WI38 (cell line): ENCODE data around the gene BCAS3.
"Not testable (repeated sequence)": the region's sequence is repeated elsewhere in the genome, so short reads cannot be mapped to it uniquely, and the experiment has no call there.

Experiments used
- H3K4me3 ChIP-seq: 2 replicates; pipeline ENCODE4 v1.5.1; 2011; ENCODE audit warnings: low read depth, mild to moderate bottlenecking, control low read depth, low read length
- TF ChIP-seq, protein P1 (sequence below): IDR thresholded peaks from 2 replicates; pipeline ENCODE4 v1.5.1; 2012; ENCODE audit warnings: low read depth, mild to moderate bottlenecking, control low read depth, low read length

Gene BCAS3

DNA sequence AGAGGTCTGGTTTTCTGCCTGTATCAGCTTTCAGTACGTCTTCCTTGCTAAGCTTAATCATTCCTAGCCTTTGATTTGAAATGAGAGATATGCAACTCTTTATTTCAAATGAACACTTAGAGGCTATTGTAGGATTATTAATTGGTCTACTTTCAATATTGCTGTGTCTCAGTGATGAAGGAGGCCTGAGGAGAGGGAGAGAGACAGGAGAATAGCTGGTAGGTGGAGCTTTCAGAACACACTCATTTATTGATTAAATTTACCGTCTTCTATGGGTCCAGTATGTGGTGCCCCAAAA lies 187.0 kb downstream of the BCAS3 start:
- no peak overlapping the region for H3K4me3 ChIP-seq
- TF ChIP-seq, protein P1, sequence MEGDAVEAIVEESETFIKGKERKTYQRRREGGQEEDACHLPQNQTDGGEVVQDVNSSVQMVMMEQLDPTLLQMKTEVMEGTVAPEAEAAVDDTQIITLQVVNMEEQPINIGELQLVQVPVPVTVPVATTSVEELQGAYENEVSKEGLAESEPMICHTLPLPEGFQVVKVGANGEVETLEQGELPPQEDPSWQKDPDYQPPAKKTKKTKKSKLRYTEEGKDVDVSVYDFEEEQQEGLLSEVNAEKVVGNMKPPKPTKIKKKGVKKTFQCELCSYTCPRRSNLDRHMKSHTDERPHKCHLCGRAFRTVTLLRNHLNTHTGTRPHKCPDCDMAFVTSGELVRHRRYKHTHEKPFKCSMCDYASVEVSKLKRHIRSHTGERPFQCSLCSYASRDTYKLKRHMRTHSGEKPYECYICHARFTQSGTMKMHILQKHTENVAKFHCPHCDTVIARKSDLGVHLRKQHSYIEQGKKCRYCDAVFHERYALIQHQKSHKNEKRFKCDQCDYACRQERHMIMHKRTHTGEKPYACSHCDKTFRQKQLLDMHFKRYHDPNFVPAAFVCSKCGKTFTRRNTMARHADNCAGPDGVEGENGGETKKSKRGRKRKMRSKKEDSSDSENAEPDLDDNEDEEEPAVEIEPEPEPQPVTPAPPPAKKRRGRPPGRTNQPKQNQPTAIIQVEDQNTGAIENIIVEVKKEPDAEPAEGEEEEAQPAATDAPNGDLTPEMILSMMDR = no peak

DNA sequence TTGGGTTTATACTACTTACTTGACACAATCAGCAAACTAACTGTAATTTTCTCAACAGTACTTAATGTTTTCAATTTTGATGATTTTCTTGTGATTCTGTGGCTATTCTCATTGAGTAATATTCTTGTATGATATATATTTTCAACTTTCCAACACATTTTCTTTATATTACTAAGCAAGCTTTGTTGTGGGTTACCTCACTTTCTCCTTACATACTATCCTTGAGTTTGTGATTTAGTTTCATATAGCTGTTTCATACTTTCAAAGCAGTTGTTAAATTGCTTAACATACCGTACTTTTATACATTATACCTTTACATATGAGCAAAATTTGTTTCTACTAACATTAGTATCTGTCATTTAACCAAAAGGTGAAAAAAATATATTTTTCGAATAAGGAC lies 197.1 kb downstream of the BCAS3 start:
- no peak overlapping the region for H3K4me3 ChIP-seq
- TF ChIP-seq, protein P1 = no peak

DNA sequence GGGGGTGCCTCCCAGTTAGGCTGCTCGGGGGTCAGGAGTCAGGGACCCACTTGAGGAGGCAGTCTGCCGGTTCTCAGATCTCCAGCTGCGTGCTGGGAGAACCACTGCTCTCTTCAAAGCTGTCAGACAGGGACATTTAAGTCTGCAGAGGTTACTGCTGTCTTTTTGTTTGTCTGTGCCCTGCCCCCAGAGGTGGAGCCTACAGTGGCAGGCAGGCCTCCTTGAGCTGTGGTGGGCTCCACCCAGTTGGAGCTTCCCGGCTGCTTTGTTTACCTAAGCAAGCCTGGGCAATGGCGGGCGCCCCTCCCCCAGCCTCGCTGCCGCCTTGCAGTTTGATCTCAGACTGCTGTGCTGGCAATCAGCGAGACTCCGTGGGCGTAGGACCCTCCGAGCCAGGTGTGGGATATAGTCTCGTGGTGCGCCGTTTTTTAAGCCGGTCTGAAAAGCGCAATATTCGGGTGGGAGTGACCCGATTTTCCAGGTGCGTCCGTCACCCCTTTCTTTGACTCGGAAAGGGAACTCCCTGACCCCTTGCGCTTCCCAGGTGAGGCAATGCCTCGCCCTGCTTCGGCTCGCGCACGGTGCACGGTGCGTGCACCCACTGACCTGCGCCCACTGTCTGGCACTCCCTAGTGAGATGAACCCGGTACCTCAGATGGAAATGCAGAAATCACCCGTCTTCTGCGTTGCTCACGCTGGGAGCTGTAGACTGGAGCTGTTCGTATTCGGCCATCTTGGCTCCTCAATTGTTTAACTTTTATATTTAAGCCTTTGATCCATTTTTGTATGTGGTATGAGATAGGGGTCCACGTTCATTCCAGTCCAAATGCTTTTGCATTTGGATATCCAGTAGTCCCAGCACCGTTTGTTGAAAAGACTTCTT lies 209.3 kb downstream of the BCAS3 start:
- not testable (repeated sequence) for H3K4me3 ChIP-seq

DNA sequence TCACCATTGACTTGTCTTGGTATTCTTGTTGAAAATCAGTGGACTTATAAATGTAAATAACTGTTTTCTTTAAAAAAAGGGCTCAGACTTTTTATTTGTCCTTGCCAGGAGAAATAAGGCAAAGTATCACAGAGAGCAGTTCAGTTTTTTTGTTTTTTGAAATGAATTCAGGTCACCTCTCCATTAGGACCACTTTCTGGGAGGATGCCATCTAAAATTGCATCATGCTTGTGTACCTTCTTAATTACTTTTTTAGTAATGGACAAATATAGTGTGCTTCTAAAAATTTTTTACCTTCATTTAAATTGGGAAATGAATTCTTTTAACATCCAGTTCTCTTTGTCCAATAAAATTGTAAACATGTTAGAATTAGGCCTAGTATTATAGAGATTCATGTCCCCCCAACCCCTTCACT lies 210.0 kb downstream of the BCAS3 start:
- TF ChIP-seq, protein P1 = no peak
- H3K4me3 ChIP-seq = no peak overlapping the region

DNA sequence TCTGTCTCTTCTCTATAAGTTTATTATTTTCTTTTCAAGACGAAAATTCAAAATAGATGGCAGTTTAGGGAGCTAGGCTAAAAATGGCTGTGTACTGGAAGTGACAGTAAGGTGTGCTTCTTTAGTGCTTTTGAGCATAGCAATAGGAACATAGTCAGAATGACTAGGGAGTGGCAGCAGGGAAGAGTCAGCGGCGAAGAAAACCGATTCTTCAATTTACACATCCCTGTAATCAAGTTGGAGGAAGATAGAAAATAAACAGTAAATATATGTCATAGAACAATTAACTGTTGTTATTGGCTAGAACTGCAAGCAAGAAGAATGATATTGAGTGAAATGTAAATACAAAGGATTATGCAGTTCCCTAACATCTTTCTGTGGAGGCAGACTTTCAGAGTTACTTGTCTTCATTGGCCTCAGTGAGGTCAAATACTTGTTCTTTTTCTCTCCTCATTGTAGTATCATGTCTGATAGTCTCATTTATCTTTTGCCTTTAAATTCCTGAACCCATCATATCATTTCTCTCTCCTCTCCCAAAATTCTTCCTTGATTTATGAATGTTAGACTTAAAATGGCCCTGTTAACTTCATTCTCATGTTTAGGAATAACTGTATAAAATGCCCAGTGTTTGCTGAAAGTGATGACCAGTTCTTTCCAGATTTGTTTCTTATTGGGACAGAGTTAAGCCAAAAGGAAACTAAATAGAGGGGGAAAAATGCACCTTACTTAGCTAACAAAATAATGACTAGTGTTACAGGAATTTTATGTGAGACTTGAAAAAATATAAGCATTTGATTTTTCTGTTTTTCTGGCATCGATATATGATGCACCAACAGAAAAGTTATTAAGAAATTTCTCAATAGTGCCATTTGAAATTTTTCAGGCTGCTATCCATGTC lies 211.4 kb downstream of the BCAS3 start:
- TF ChIP-seq, protein P1 = no peak
- H3K4me3 ChIP-seq = no peak overlapping the region

DNA sequence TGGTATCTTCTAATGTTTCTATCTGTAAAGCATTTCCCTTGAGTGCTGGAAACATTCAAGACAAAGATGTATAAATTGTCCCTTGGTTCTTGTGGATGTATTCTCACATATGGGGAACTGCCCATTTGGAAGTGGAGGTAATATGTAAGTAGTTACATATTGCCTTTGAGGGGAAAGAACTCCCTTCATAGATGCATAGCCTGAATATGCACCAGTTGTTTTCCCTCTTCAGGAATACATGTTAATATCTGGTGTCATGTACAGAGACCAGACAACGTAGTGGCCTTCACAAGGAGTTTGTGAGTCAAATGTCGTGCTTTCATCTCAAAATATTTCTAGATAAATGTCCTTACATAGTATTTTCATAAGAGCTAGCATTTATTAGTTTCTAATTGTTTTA lies 213.5 kb downstream of the BCAS3 start:
- H3K4me3 ChIP-seq = no peak overlapping the region
- TF ChIP-seq, protein P1 = no peak

DNA sequence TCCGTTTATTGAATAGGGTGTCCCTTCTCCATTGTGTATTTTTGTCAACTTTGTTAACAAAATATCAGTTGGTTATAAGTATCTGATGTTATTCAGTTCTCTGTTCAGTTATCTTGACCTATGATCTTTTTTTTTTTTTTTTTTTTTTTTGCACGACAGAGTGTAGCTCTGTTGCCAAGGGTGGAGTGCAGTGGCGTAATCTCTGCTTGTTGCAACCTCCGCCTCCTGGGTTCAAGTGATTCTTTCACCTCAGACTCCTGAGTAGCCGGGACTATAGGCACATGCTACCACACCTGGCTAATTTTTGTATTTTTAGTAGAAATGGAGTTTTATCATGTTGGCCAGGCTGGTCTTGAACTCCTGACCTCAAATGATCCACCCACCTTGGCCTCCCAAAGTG lies 215.8 kb downstream of the BCAS3 start:
- H3K4me3 ChIP-seq = no peak overlapping the region
- TF ChIP-seq, protein P1 = no peak
